ENCODE results near the gene CARD14.
"Not testable (repeated sequence)": the region's sequence is repeated elsewhere in the genome, so short reads cannot be mapped to it uniquely, and the experiment has no call there.

CARD14 gene

GRCh38 chr17:80190716-80191115 lies 20.9 kb downstream of the CARD14 start:
- Histone ChIP-seq H3K9me3 (ENCODE audit: control insufficient read depth, low read depth, low read length) (no peaks in the 10 kb centered on the region), H3K27ac (ENCODE audit: low read length) (no peak overlapping the region), H3K27me3 (ENCODE audit: control insufficient read depth, insufficient read depth, low read length) (no peaks in the 10 kb centered on the region), H3K9ac (ENCODE audit: low read length) (no peak overlapping the region), H3K36me3 (ENCODE audit: control insufficient read depth, low read depth, low read length) (no peaks in the 10 kb centered on the region), H3K4me1 (ENCODE audit: control insufficient read depth, low read depth, low read length) (no peaks in the 10 kb centered on the region), H3K4me3 (ENCODE audit: low read length) (no peak overlapping the region)

GRCh38 chr17:80191192-80191591 lies 21.4 kb downstream of the CARD14 start:
- Histone ChIP-seq H3K4me1 (ENCODE audit: control insufficient read depth, low read depth, low read length) (no peaks in the 10 kb centered on the region), H3K27me3 (ENCODE audit: control insufficient read depth, insufficient read depth, low read length) (no peaks in the 10 kb centered on the region), H3K9me3 (ENCODE audit: control insufficient read depth, low read depth, low read length) (no peaks in the 10 kb centered on the region), H3K27ac (ENCODE audit: low read length) (no peak overlapping the region), H3K36me3 (ENCODE audit: control insufficient read depth, low read depth, low read length) (no peaks in the 10 kb centered on the region), H3K9ac (ENCODE audit: low read length) (no peak overlapping the region), H3K4me3 (ENCODE audit: low read length) (no peak overlapping the region)

GRCh38 chr17:80191865-80192661 lies 22.2 kb downstream of the CARD14 start:
- Histone ChIP-seq H3K9me3 (ENCODE audit: control insufficient read depth, low read depth, low read length) (no peaks in the 10 kb centered on the region), H3K4me3 (ENCODE audit: low read length) (no peak overlapping the region), H3K9ac (ENCODE audit: low read length) (no peak overlapping the region)

GRCh38 chr17:80195141-80195540 lies 25.3 kb downstream of the CARD14 start:
- Histone ChIP-seq H3K9me3 (ENCODE audit: control insufficient read depth, low read depth, low read length) (no peaks in the 10 kb centered on the region), H3K27me3 (ENCODE audit: control insufficient read depth, insufficient read depth, low read length) (no peaks in the 10 kb centered on the region), H3K27ac (ENCODE audit: low read length) (no peak overlapping the region), H3K4me3 (ENCODE audit: low read length) (no peak overlapping the region), H3K36me3 (ENCODE audit: control insufficient read depth, low read depth, low read length) (no peaks in the 10 kb centered on the region), H3K9ac (ENCODE audit: low read length) (no peak overlapping the region), H3K4me1 (ENCODE audit: control insufficient read depth, low read depth, low read length) (no peaks in the 10 kb centered on the region)

More at GRCh38 chr17:80191865-80192661, 22.2 kb downstream of the CARD14 start:
- H3K27me3 ChIP-seq (ENCODE audit: control insufficient read depth, insufficient read depth, low read length) = no peaks in the 10 kb centered on the region
- no peaks in the 10 kb centered on the region for H3K4me1 ChIP-seq (ENCODE audit: control insufficient read depth, low read depth, low read length)
- no peaks in the 10 kb centered on the region for H3K36me3 ChIP-seq (ENCODE audit: control insufficient read depth, low read depth, low read length)
- H3K27ac ChIP-seq (ENCODE audit: low read length) = no peak overlapping the region

GRCh38 chr17:80195671-80196529 lies 26.1 kb downstream of the CARD14 start:
- no peaks in the 10 kb centered on the region for H3K9me3 ChIP-seq (ENCODE audit: control insufficient read depth, low read depth, low read length)
- H3K27ac ChIP-seq (ENCODE audit: low read length) = no peak overlapping the region
- no peaks in the 10 kb centered on the region for H3K4me1 ChIP-seq (ENCODE audit: control insufficient read depth, low read depth, low read length)
- no peaks in the 10 kb centered on the region for H3K27me3 ChIP-seq (ENCODE audit: control insufficient read depth, insufficient read depth, low read length)
- H3K36me3 ChIP-seq (ENCODE audit: control insufficient read depth, low read depth, low read length) = no peaks in the 10 kb centered on the region
- H3K4me3 ChIP-seq (ENCODE audit: low read length) = no peak overlapping the region
- H3K9ac ChIP-seq (ENCODE audit: low read length) = no peak overlapping the region

- H3K4me3 ChIP-seq (ENCODE audit: low read length) = no peak overlapping the region
- H3K4me1 ChIP-seq (ENCODE audit: control insufficient read depth, low read depth, low read length) = no peaks in the 10 kb centered on the region
- H3K9ac ChIP-seq (ENCODE audit: low read length) = no peak overlapping the region
- no peak overlapping the region for H3K27ac ChIP-seq (ENCODE audit: low read length)
- no peaks in the 10 kb centered on the region for H3K36me3 ChIP-seq (ENCODE audit: control insufficient read depth, low read depth, low read length)
- no peaks in the 10 kb centered on the region for H3K27me3 ChIP-seq (ENCODE audit: control insufficient read depth, insufficient read depth, low read length)
- H3K9me3 ChIP-seq (ENCODE audit: control insufficient read depth, low read depth, low read length) = no peaks in the 10 kb centered on the region
These were observed 26.8 kb downstream of the CARD14 start for GRCh38 chr17:80196652-80197051.

- Histone ChIP-seq H3K4me3 (ENCODE audit: low read length) (no peak overlapping the region), H3K27ac (ENCODE audit: low read length) (no peak overlapping the region), H3K9me3 (ENCODE audit: control insufficient read depth, low read depth, low read length) (no peaks in the 10 kb centered on the region), H3K36me3 (ENCODE audit: control insufficient read depth, low read depth, low read length) (no peaks in the 10 kb centered on the region), H3K4me1 (ENCODE audit: control insufficient read depth, low read depth, low read length) (no peaks in the 10 kb centered on the region), H3K27me3 (ENCODE audit: control insufficient read depth, insufficient read depth, low read length) (no peaks in the 10 kb centered on the region), H3K9ac (ENCODE audit: low read length) (no peak overlapping the region)
These were observed 28.4 kb downstream of the CARD14 start for GRCh38 chr17:80198144-80198661.

GRCh38 chr17:80199295-80199694 lies 29.5 kb downstream of the CARD14 start:
- not testable (repeated sequence) for H3K9me3 ChIP-seq (ENCODE audit: control insufficient read depth, low read depth, low read length); H3K27ac ChIP-seq (ENCODE audit: low read length); H3K4me3 ChIP-seq (ENCODE audit: low read length); H3K9ac ChIP-seq (ENCODE audit: low read length); H3K27me3 ChIP-seq (ENCODE audit: control insufficient read depth, insufficient read depth, low read length); H3K4me1 ChIP-seq (ENCODE audit: control insufficient read depth, low read depth, low read length); H3K36me3 ChIP-seq (ENCODE audit: control insufficient read depth, low read depth, low read length)

GRCh38 chr17:80201446-80201845 lies 31.6 kb downstream of the CARD14 start:
- Histone ChIP-seq H3K27me3 (ENCODE audit: control insufficient read depth, insufficient read depth, low read length) (no peaks in the 10 kb centered on the region), H3K4me1 (ENCODE audit: control insufficient read depth, low read depth, low read length) (no peaks in the 10 kb centered on the region), H3K9me3 (ENCODE audit: control insufficient read depth, low read depth, low read length) (no peaks in the 10 kb centered on the region), H3K27ac (ENCODE audit: low read length) (no peak overlapping the region), H3K9ac (ENCODE audit: low read length) (no peak overlapping the region), H3K36me3 (ENCODE audit: control insufficient read depth, low read depth, low read length) (no peaks in the 10 kb centered on the region), H3K4me3 (ENCODE audit: low read length) (no peak overlapping the region)

- Histone ChIP-seq H3K9ac (ENCODE audit: low read length) (no peak overlapping the region), H3K9me3 (ENCODE audit: control insufficient read depth, low read depth, low read length) (no peaks in the 10 kb centered on the region), H3K4me1 (ENCODE audit: control insufficient read depth, low read depth, low read length) (no peaks in the 10 kb centered on the region), H3K36me3 (ENCODE audit: control insufficient read depth, low read depth, low read length) (no peaks in the 10 kb centered on the region), H3K4me3 (ENCODE audit: low read length) (no peak overlapping the region), H3K27ac (ENCODE audit: low read length) (no peak overlapping the region), H3K27me3 (ENCODE audit: control insufficient read depth, insufficient read depth, low read length) (no peaks in the 10 kb centered on the region)
These were observed 32.4 kb downstream of the CARD14 start for GRCh38 chr17:80202197-80202596.

GRCh38 chr17:80203471-80203963 lies 33.7 kb downstream of the CARD14 start:
- H3K9me3 ChIP-seq (ENCODE audit: control insufficient read depth, low read depth, low read length) = no peaks in the 10 kb centered on the region
- no peaks in the 10 kb centered on the region for H3K27me3 ChIP-seq (ENCODE audit: control insufficient read depth, insufficient read depth, low read length)
- no peak overlapping the region for H3K9ac ChIP-seq (ENCODE audit: low read length)
- no peaks in the 10 kb centered on the region for H3K36me3 ChIP-seq (ENCODE audit: control insufficient read depth, low read depth, low read length)
- no peaks in the 10 kb centered on the region for H3K4me1 ChIP-seq (ENCODE audit: control insufficient read depth, low read depth, low read length)
- H3K27ac ChIP-seq (ENCODE audit: low read length) = no peak overlapping the region
- no peak overlapping the region for H3K4me3 ChIP-seq (ENCODE audit: low read length)
